SK-N-SH (cell line): ENCODE data around the gene KTN1. TPM values are rescaled to one million over a fixed set of nuclear protein-coding genes. Genes with fewer than 3 reads are reported as not detected.

Experiments
- CTCF ChIA-PET: fragments of 300-600, 350-600 bp; formaldehyde crosslinking; extraction: SDS; loops from one replicate; lab custom pipeline; 2021; lab: Yijun Ruan, JAX
- POLR2A ChIA-PET: fragments of 350-600 bp; sonication (Branson Sonifier 250); formaldehyde crosslinking; extraction: SDS; loops from one replicate; lab custom pipeline; 2020; ENCODE audit warnings: antibody characterized with exemption, inconsistent platforms; lab: Yijun Ruan, JAX
- DNase-seq: peaks from one replicate; pipeline ENCODE4 v3.0.0; 2012
- H2AFZ ChIP-seq: fragments of 200-600 bp; sonication (generic); 2 replicates; pipeline ENCODE4 v1.8.1; 2016; ENCODE audit warnings: antibody characterized with exemption, mild to moderate bottlenecking, low read depth
- H3F3A ChIP-seq: fragments of 200-600 bp; sonication (generic); replicated peaks from 2 replicates; pipeline ENCODE3; 2016; ENCODE audit warnings: antibody characterized with exemption, mild to moderate bottlenecking; ENCODE audit not compliant: insufficient read depth
- H3K27ac ChIP-seq, 2 experiments: fragments of 200-500 bp in 1 of 2; fragments of 200-600 bp in 1 of 2; sonication (Bioruptor generic) in 1 of 2; sonication (generic), shearing (Covaris generic) in 1 of 2; 2 replicates each; pipeline versions ENCODE4 v1.5.1 to v1.6.1; 2014 to 2016; ENCODE audit warnings: low read depth in 2 of 2, inconsistent platforms in 1 of 2, low read length in 1 of 2, mild to moderate bottlenecking in 1 of 2, mixed read lengths in 1 of 2
- H3K27me3 ChIP-seq: fragments of 200-600 bp; sonication (generic), shearing (Covaris generic); 2 replicates; pipeline ENCODE4 v1.6.1; 2016; ENCODE audit warnings: mixed run types; ENCODE audit not compliant: insufficient read depth
- H3K36me3 ChIP-seq, 2 experiments: fragments of 200-500 bp in 1 of 2; fragments of 200-600 bp in 1 of 2; sonication (Bioruptor generic) in 1 of 2; sonication (generic) in 1 of 2; replicated peaks in 1 of 2; 2 replicates each; pipeline versions ENCODE3 to v1.5.1; 2014 to 2016; ENCODE audit warnings: low read length in 1 of 2, mild to moderate bottlenecking in 1 of 2; ENCODE audit not compliant: insufficient read depth in 2 of 2, control insufficient read depth in 1 of 2
- H3K4me1 ChIP-seq, 2 experiments: fragments of 200-500 bp in 1 of 2; fragments of 200-600 bp in 1 of 2; sonication (Bioruptor generic) in 1 of 2; sonication (generic), shearing (Covaris generic) in 1 of 2; 2 replicates each; pipeline versions ENCODE4 v1.5.1 to v1.6.1; 2014 to 2016; ENCODE audit warnings: low read depth in 1 of 2, low read length in 1 of 2, mixed run types in 1 of 2; ENCODE audit not compliant: insufficient read depth in 2 of 2, control insufficient read depth in 1 of 2
- H3K4me2 ChIP-seq: fragments of 200-600 bp; sonication (generic), shearing (Covaris generic); 2 replicates; pipeline ENCODE4 v1.6.1; 2017; ENCODE audit warnings: mixed run types
- H3K4me3 ChIP-seq, 2 experiments: fragments of 200-500 bp in 1 of 2; fragments of 200-600 bp in 1 of 2; sonication (Bioruptor generic) in 1 of 2; sonication (generic), shearing (Covaris generic) in 1 of 2; 2 replicates each; pipeline versions ENCODE4 v1.5.1 to v1.8.1; 2014 to 2016; ENCODE audit warnings: low read depth in 2 of 2, inconsistent platforms in 1 of 2, low read length in 1 of 2, mild to moderate bottlenecking in 1 of 2, mixed read lengths in 1 of 2, moderate library complexity in 1 of 2
- H3K79me2 ChIP-seq: fragments of 200-600 bp; sonication (generic); 2 replicates; pipeline ENCODE4 v1.8.1; 2017; ENCODE audit warnings: mild to moderate bottlenecking; ENCODE audit not compliant: insufficient read depth
- H3K9ac ChIP-seq: fragments of 200-600 bp; sonication (generic); 2 replicates; pipeline ENCODE4 v1.6.1; 2017; ENCODE audit warnings: mixed run types
- H3K9me2 ChIP-seq: fragments of 200-600 bp; sonication (generic); 2 replicates; pipeline ENCODE4 v1.6.1; 2017; ENCODE audit warnings: mixed run types
- H3K9me3 ChIP-seq: fragments of 200-600 bp; sonication (generic); 2 replicates; pipeline ENCODE4 v1.6.1; 2017; ENCODE audit warnings: mixed run types, mild to moderate bottlenecking, moderate library complexity
- H4K20me1 ChIP-seq: fragments of 200-600 bp; sonication (generic); 2 replicates; pipeline ENCODE4 v1.6.1; 2017; ENCODE audit warnings: mild to moderate bottlenecking, mixed run types; ENCODE audit not compliant: insufficient read depth
- CHD2 ChIP-seq: fragments of 150-350 bp; IDR thresholded peaks from 2 replicates; pipeline ENCODE4 v1.6.1; 2018; ENCODE audit warnings: low read length; ENCODE audit not compliant: partially characterized antibody
- EP300 ChIP-seq, 2 experiments: IDR thresholded peaks; 2 replicates each; pipeline versions ENCODE4 v1.4.0 to v1.6.1; 2012; ENCODE audit warnings: borderline replicate concordance in 1 of 2, low read depth in 1 of 2, low read length in 1 of 2
- EZH2phosphoT487 ChIP-seq: fragments of 200-600 bp; sonication (generic); IDR thresholded peaks from 2 replicates; pipeline ENCODE4 v1.6.1; 2017; ENCODE audit warnings: low read depth, mixed run types, mild to moderate bottlenecking, antibody characterized with exemption, moderate library complexity, borderline replicate concordance
- FOXJ3 ChIP-seq: sonication (generic); formaldehyde crosslinking; IDR thresholded peaks from 2 replicates; pipeline ENCODE4 v1.5.1; 2020; ENCODE audit warnings: mild to moderate bottlenecking, missing genetic modification reagents
- FOXM1 ChIP-seq: IDR thresholded peaks from 2 replicates; pipeline ENCODE4 v1.4.0; 2012; ENCODE audit warnings: low read depth, mild to moderate bottlenecking
- GABPA ChIP-seq: IDR thresholded peaks from 2 replicates; pipeline ENCODE4 v1.4.0; 2012; ENCODE audit warnings: low read depth, mild to moderate bottlenecking
- JUND ChIP-seq: IDR thresholded peaks from 2 replicates; pipeline ENCODE4 v1.4.0; 2012
- MAX ChIP-seq: IDR thresholded peaks from 2 replicates; pipeline ENCODE4 v1.4.0; 2012; ENCODE audit warnings: low read depth
- MEF2A ChIP-seq: IDR thresholded peaks from 2 replicates; pipeline ENCODE4 v1.4.0; 2012; ENCODE audit warnings: low read depth, borderline replicate concordance
- NRF1 ChIP-seq: IDR thresholded peaks from 2 replicates; pipeline ENCODE4 v1.6.1; 2012; ENCODE audit warnings: low read depth, mild to moderate bottlenecking, low read length
- PBX3 ChIP-seq: IDR thresholded peaks from 2 replicates; pipeline ENCODE4; 2012
- POLR2AphosphoS5 ChIP-seq: IDR thresholded peaks from 2 replicates; pipeline ENCODE4 v1.6.1; 2012; ENCODE audit warnings: low read depth, low read length
- RCOR1 ChIP-seq: fragments of 150-350 bp; IDR thresholded peaks from 2 replicates; pipeline ENCODE4 v1.6.1; 2017; ENCODE audit warnings: antibody characterized with exemption, low read length
- RFX5 ChIP-seq: IDR thresholded peaks from 2 replicates; pipeline ENCODE4 v1.6.1; 2012; ENCODE audit warnings: mild to moderate bottlenecking, improper control_type of control experiment, low read length
- RXRA ChIP-seq: IDR thresholded peaks from 2 replicates; pipeline ENCODE4 v1.4.0; 2012; ENCODE audit warnings: low read depth, mild to moderate bottlenecking, borderline replicate concordance
- SIN3A ChIP-seq: IDR thresholded peaks from 2 replicates; pipeline ENCODE4 v1.6.1; 2012; ENCODE audit warnings: low read depth, mild to moderate bottlenecking, low read length, moderate library complexity, borderline replicate concordance
- TAF1 ChIP-seq: IDR thresholded peaks from 2 replicates; pipeline ENCODE4 v1.6.1; 2012; ENCODE audit warnings: low read depth, mild to moderate bottlenecking, low read length, moderate library complexity, borderline replicate concordance
- TCF12 ChIP-seq: IDR thresholded peaks from 2 replicates; pipeline ENCODE4 v1.4.0; 2012
- TEAD4 ChIP-seq: IDR thresholded peaks from 2 replicates; pipeline ENCODE4 v1.4.0; 2012; ENCODE audit warnings: mild to moderate bottlenecking, borderline replicate concordance; ENCODE audit not compliant: insufficient read depth
- USF1 ChIP-seq: IDR thresholded peaks from 2 replicates; pipeline ENCODE4 v1.4.0; 2012; ENCODE audit warnings: low read depth, borderline replicate concordance
- ZBTB33 ChIP-seq: IDR thresholded peaks from 2 replicates; pipeline ENCODE4 v1.4.0; 2012; ENCODE audit warnings: low read depth, borderline replicate concordance
- polyA plus RNA-seq, 3 experiments: library from polyadenylated mRNA; depleted of rRNA; stranded (reverse); fragments of >200 nt; gene quantifications; 2 replicates each; pipeline ENCODE4 v1.2.3, GENCODE V29; 2012

KTN1 gene
- polyA plus RNA-seq, 1 of the 3 experiments (the other 2 are of a cell fraction) = 39.5 TPM

- Histone ChIP-seq H4K20me1 (no peaks in the 10 kb centered on the region), H3F3A (peaks cover 8% of the 10 kb centered on the region), H3K27me3 (no peaks in the 10 kb centered on the region), H3K9me3 (no peaks in the 10 kb centered on the region), H3K9me2 (no peaks in the 10 kb centered on the region), H3K4me1 (peaks cover 0 to 15% of the 10 kb centered on the region in 2 experiments; a peak in 2 of 4 replicates), H3K36me3 (no peaks in the 10 kb centered on the region), H3K79me2 (no peaks in the 10 kb centered on the region), H3K27ac (no peak overlapping the region), H2AFZ (no peak overlapping the region), H3K4me3 (no peak overlapping the region), H3K4me2 (no peak overlapping the region), H3K9ac (no peak overlapping the region)
- no peak for DNase-seq
- TF ChIP-seq TEAD4 (no peak), MAX (no peak), RXRA (no peak), TCF12 (no peak), SIN3A (no peak), NRF1 (no peak)
- ChIA-PET POLR2A (no interaction called here), CTCF (interaction anchor here (0.6 kb wide), 1 partner anchor 15 kb away, joined by 3 read pairs; no protein-coding TSS in a partner anchor)
These were observed 43.8 kb upstream of the KTN1 start for GRCh38 chr14:55536204-55536708.

GRCh38 chr14:55537782-55538181 is 42.2 kb upstream of the KTN1 start:
- Histone ChIP-seq H3K27ac (no peak overlapping the region), H3K9me3 (no peaks in the 10 kb centered on the region), H3K4me3 (no peak overlapping the region), H3K4me2 (no peak overlapping the region), H3K9me2 (no peaks in the 10 kb centered on the region), H3K27me3 (no peaks in the 10 kb centered on the region), H3K4me1 (peaks cover 8 to 21% of the 10 kb centered on the region in 2 experiments), H3K79me2 (no peaks in the 10 kb centered on the region), H4K20me1 (no peaks in the 10 kb centered on the region), H3F3A (peaks cover 8% of the 10 kb centered on the region), H3K9ac (no peak overlapping the region), H3K36me3 (no peaks in the 10 kb centered on the region), H2AFZ (no peak overlapping the region)
- ChIA-PET CTCF (no interaction called here), POLR2A (no interaction called here)
- DNase-seq = no peak
- TF ChIP-seq EZH2phosphoT487 (no peak), RCOR1 (no peak), RFX5 (no peak), ZBTB33 (no peak), RXRA (no peak), FOXM1 (no peak), EP300 (IDR thresholded peaks at IDR 0.05; ENCODE audit: borderline replicate concordance in 1 of 2, low read depth in 1 of 2, low read length in 1 of 2) (no peak), GABPA (no peak), MEF2A (no peak), CHD2 (no peak), NRF1 (no peak), TEAD4 (no peak), USF1 (no peak), TAF1 (no peak), JUND (no peak), FOXJ3 (CRISPR knock-in tag) (no peak), PBX3 (no peak), POLR2AphosphoS5 (no peak)
